Urinary bladder (tissue), 4 donors: ENCODE measurements around the gene HAGHL. TPM values are rescaled to one million over a fixed set of nuclear protein-coding genes. Genes with fewer than 3 reads are reported as not detected.
"Not testable (repeated sequence)": the region's sequence is repeated elsewhere in the genome, so short reads cannot be mapped to it uniquely, and the experiment has no call there.

Source experiments
- DNase-seq: peaks from one replicate; pipeline ENCODE4 v3.0.0-alpha.2; 2015; ENCODE audit errors: extremely low spot score
- H3K27ac ChIP-seq: one replicate; pipeline ENCODE4 v1.5.1; 2013; ENCODE audit warnings: low read depth, mild to moderate bottlenecking, moderate library complexity
- H3K36me3 ChIP-seq: one replicate; pipeline ENCODE4 v1.6.1; 2013; ENCODE audit warnings: mild to moderate bottlenecking, moderate library complexity; ENCODE audit not compliant: insufficient read depth
- H3K4me1 ChIP-seq: one replicate; pipeline ENCODE4 v1.6.1; 2013; ENCODE audit warnings: mild to moderate bottlenecking, moderate library complexity; ENCODE audit not compliant: insufficient read depth
- H3K4me3 ChIP-seq: one replicate; pipeline ENCODE4 v1.5.1; 2013; ENCODE audit warnings: low read depth, low read length
- WGBS: extraction: QIAGEN DNeasy Blood & Tissue Kit; methylation state at CpG from one replicate; pipeline ENCODE4 v1.1.7; 2013; 5-methylcytosine and 5-hydroxymethylcytosine counted together
- polyA plus RNA-seq: library from polyadenylated mRNA; stranded (reverse); fragments of 200-250 nt; gene quantifications from one replicate; pipeline ENCODE4 v1.2.3, GENCODE V29; 2013
- total RNA-seq: library from RNA; depleted of rRNA; stranded (reverse); fragments of >200 nt; gene quantifications from one replicate; pipeline ENCODE4 v1.2.3, GENCODE V29; 2014
- donor health status: healthy with polysubstance abuse.
- donor health status: healthy.

Gene HAGHL
- total and polyA plus RNA-seq, 2 donors: 1.1 to 3.5 TPM

DNA sequence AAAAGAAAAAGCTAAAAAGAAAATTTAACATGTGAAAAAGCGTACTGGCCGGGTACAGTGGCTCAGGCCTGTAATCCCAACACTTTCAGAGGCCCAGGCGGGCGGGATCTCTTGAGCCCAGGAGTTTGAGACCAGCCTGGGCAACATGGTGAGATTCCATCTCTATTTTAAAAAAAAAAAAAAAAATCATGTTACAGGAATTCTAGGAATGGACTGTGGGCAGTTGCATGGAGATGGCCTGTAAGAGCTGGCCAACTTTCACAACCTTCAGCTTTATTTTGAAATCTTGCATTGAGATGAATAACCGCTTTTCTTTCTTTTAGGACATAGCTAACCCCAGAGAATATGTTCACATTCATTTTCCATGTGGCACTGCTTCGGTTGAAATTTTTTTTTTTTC, 22.1 kb downstream of the HAGHL start:
- H3K36me3 ChIP-seq: no peaks in the 10 kb centered on the region
- DNase-seq: no peak
- no peak overlapping the region for H3K27ac ChIP-seq
- 90% methylated on average over 6 of the region's 6 CpGs for WGBS
- no peak overlapping the region for H3K4me3 ChIP-seq
- H3K4me1 ChIP-seq: no peaks in the 10 kb centered on the region

- Histone ChIP-seq H3K27ac (no peak overlapping the region), H3K36me3 (no peaks in the 10 kb centered on the region), H3K4me3 (no peak overlapping the region), H3K4me1 (no peaks in the 10 kb centered on the region)
- no peak for DNase-seq
- 40% methylated on average over 9 of the region's 9 CpGs for WGBS
These were observed 23.6 kb downstream of the HAGHL start for GRCh38 chr16:750485-750884.

- no peak for DNase-seq
- Histone ChIP-seq H3K4me3 (no peak overlapping the region), H3K36me3 (no peaks in the 10 kb centered on the region), H3K27ac (no peak overlapping the region), H3K4me1 (no peaks in the 10 kb centered on the region)
- 63% methylated on average over 39 of the region's 39 CpGs for WGBS
These were observed 24.5 kb downstream of the HAGHL start for GRCh38 chr16:751152-752006.

DNA sequence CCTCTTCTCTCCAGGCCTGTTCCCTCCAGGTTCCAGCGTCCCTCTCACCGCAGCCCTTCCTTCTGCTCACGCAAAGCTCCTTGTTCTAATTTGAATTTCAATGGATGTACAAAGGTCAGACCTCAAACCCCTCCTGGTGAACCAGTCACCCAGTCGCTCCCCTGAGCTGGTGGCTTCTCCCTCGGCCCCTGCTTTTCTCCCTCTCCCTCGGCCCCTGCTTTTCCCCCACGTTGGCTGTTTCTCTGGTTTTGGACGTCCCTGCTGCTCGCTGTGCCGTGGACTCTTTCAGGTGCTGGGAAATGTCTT, 25.1 kb downstream of the HAGHL start:
- 26% methylated on average over 10 of the region's 10 CpGs for WGBS
- H3K27ac ChIP-seq: no peak overlapping the region
- H3K36me3 ChIP-seq: no peaks in the 10 kb centered on the region
- no peak overlapping the region for H3K4me3 ChIP-seq
- no peak for DNase-seq
- no peaks in the 10 kb centered on the region for H3K4me1 ChIP-seq

GRCh38 chr16:754121-754607, 27.3 kb downstream of the HAGHL start:
- H3K4me3 ChIP-seq, H3K4me1 ChIP-seq, H3K36me3 ChIP-seq, H3K27ac ChIP-seq, DNase-seq: not testable (repeated sequence)
- WGBS: 87% methylated on average over 11 of the region's 11 CpGs

- H3K36me3 ChIP-seq: no peaks in the 10 kb centered on the region
- H3K4me3 ChIP-seq: no peak overlapping the region
- no peak overlapping the region for H3K27ac ChIP-seq
- no peaks in the 10 kb centered on the region for H3K4me1 ChIP-seq
- DNase-seq: no peak
- 58% methylated on average over 11 of the region's 11 CpGs for WGBS
These were observed 27.8 kb downstream of the HAGHL start for GRCh38 chr16:754656-755055.

DNA sequence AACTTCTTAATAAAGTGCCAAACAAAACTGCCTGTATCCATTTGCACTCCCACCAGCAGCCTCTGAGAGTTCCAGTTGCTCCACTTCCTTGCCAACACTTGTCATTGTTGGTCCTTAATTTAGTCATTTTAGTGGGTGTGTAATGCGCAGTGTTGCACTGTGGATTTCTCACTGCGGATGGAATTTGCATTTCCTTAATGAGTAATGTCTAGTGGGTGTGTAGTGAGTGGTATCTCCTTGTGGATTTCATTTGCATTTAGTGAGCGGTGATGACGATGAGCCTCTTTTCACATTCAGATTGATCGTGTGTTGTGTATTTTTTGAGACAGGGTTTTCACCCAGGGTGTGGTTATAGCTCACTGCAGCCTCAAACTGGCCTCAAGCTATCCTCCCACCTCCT, 29.5 kb downstream of the HAGHL start:
- Histone ChIP-seq H3K4me3 (no peak overlapping the region), H3K4me1 (no peaks in the 10 kb centered on the region), H3K27ac (no peak overlapping the region), H3K36me3 (no peaks in the 10 kb centered on the region)
- 95% methylated on average over 5 of the region's 5 CpGs for WGBS
- no peak for DNase-seq

DNA sequence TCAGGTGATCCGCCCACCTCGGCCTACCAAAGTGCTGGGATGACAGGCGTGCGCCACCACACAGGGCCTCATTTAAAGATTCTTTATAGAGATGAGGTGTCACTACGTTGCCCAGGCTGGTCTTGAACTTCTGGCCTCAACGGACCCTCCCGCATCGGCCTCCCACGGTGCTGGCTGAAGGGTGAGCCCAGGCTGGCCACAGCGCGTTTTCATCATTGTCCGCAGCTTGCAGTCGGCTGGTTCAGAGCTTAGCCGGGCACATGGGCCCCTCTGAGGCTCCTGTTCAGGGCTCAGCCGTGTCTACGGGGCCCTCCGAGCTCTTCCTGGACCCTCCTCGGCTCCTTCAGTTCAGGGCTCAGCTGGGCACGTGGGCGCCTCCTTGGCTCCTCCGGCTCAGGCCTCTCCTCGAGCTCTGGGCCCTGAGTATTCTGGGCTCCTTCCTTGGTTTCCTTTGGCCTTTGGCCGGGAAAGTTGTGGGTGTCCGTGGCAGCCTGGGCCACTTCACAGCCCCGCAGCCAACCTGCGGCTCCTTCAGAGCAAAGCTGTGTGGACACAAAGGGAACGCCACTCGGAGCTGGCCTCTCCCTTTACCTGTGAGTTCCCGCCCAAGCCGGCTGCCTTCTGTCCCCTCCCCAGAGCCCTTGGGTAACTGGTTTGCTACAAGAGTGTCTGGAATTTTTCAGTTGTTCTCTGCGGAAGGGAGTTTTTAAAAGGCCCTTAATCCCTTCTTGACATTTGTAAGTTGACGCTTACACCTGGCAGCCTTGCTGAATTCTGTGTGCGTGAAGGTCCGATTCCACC, 32.4 kb downstream of the HAGHL start:
- H3K27ac ChIP-seq: no peak overlapping the region
- WGBS: 67% methylated on average over 34 of the region's 34 CpGs
- H3K36me3 ChIP-seq: no peaks in the 10 kb centered on the region
- no peak overlapping the region for H3K4me3 ChIP-seq
- peak; percentile 20 for DNase-seq
- H3K4me1 ChIP-seq: no peaks in the 10 kb centered on the region

DNA sequence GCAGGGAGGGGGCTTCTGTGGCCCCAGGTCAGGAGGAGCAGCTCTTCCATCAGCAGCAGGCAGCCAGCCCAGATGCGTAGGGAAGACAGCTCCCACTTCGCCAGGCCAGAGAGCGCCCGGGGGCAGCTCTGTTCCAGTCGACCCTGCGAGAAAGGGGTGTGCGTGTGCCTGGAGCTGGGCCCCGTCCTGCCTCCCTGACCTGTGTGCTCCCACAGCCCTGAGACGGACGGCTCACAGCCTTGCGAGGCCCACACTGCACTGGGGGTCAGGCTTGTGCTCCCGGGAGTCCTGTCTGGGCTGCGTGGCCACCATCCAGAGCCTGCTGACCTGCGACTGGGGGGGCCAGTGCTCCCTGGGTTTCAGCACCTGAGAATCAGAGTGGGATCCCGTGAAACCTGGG, 33.2 kb downstream of the HAGHL start:
- Histone ChIP-seq H3K4me1 (no peaks in the 10 kb centered on the region), H3K4me3 (no peak overlapping the region), H3K36me3 (no peaks in the 10 kb centered on the region), H3K27ac (no peak overlapping the region)
- DNase-seq: no peak
- 50% methylated on average over 15 of the region's 15 CpGs for WGBS

GRCh38 chr16:760545-761343, 33.8 kb downstream of the HAGHL start, which contains the start of gene MSLN:
Gene MSLN (plus strand): TSS chr16:760734. CDS start chr16:762681, 1,947 bp downstream.
- DNase-seq: no peak
- H3K27ac ChIP-seq: no peak within 1 kb of the TSS

GRCh38 chr16:761625-762513, 35.0 kb downstream of the HAGHL start:
- H3K4me3 ChIP-seq: no peak overlapping the region
- H3K27ac ChIP-seq: no peak overlapping the region
- 55% methylated on average over 22 of the region's 22 CpGs for WGBS
- H3K4me1 ChIP-seq: no peaks in the 10 kb centered on the region
- no peak for DNase-seq
- no peaks in the 10 kb centered on the region for H3K36me3 ChIP-seq

More at GRCh38 chr16:760545-761343, 33.8 kb downstream of the HAGHL start, which contains the start of gene MSLN:
- 75% methylated on average over 37 of the region's 37 CpGs for WGBS
- no peaks in the 10 kb centered on the region for H3K4me1 ChIP-seq
- no peaks in the 10 kb centered on the region for H3K36me3 ChIP-seq
- H3K4me3 ChIP-seq: no peak within 1 kb of the TSS

DNA sequence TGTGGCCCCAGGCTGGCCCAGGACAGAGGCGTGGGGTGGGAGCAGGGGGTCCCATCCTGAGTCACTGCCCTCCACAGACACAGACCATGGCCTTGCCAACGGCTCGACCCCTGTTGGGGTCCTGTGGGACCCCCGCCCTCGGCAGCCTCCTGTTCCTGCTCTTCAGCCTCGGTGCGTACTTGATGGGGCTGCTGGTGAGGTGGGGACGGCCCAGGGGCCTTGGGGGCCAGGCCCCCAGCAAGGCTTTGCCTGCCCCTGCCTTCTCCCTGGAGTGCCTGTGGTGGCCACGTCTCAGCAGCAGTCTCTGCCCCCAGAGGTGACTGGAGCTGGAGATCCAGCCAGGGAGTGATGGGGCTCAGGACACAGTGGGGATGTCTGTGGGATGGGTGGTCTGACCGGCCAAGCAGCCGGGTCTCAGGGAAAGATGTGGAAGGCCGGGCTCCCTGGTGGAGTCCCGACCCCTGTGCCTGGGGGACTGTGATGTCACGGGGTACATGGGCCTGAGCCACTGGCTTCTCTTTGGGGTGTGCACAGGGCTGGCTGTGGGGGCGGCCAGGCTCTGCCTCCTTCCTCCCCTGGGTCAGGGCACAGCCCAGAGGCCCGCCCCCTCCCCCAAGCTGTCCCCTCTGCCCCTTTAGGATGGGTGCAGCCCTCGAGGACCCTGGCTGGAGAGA, 35.8 kb downstream of the HAGHL start:
- Histone ChIP-seq H3K27ac (no peak overlapping the region), H3K36me3 (no peaks in the 10 kb centered on the region), H3K4me1 (no peaks in the 10 kb centered on the region), H3K4me3 (no peak overlapping the region)
- no peak for DNase-seq
- WGBS: 70% methylated on average over 17 of the region's 17 CpGs
